Subcutaneous abdominal adipose tissue (tissue), 5 donors: ENCODE measurements around the gene MORN3.

Source experiments
- H3K27ac ChIP-seq: one replicate; pipeline ENCODE4 v1.7.0; 2013; ENCODE audit warnings: low read depth, mild to moderate bottlenecking, inconsistent platforms, low read length, moderate library complexity
- H3K27me3 ChIP-seq, 5 donors: one replicate each; pipeline ENCODE4 v1.7.0; 2013; ENCODE audit warnings: low read length in 5 of 5, inconsistent platforms in 1 of 5; ENCODE audit not compliant: control insufficient read depth in 5 of 5, insufficient read depth in 4 of 5
- H3K36me3 ChIP-seq, 5 donors: one replicate each; pipeline ENCODE4 v1.7.0; 2013; ENCODE audit warnings: low read length in 5 of 5; ENCODE audit not compliant: control insufficient read depth in 5 of 5, insufficient read depth in 5 of 5
- H3K4me1 ChIP-seq, 5 donors: one replicate each; pipeline ENCODE4 v1.7.0; 2013; ENCODE audit warnings: low read length in 5 of 5, mild to moderate bottlenecking in 3 of 5, moderate library complexity in 1 of 5; ENCODE audit not compliant: control insufficient read depth in 5 of 5, insufficient read depth in 5 of 5
- H3K4me3 ChIP-seq, 5 donors: one replicate each; pipeline ENCODE4 v1.7.0; 2013; ENCODE audit warnings: low read length in 5 of 5, low read depth in 1 of 5
- H3K9ac ChIP-seq, 5 donors: one replicate each; pipeline ENCODE4 v1.7.0; 2013; ENCODE audit warnings: low read length in 5 of 5, mild to moderate bottlenecking in 4 of 5, moderate library complexity in 3 of 5
- H3K9me3 ChIP-seq, 5 donors: one replicate each; pipeline ENCODE4 v1.7.0; 2013; ENCODE audit warnings: low read length in 5 of 5; ENCODE audit not compliant: control insufficient read depth in 5 of 5
- donor health status: healthy.
- donor health status: healthy.
- donor health status: healthy.
- donor health status: healthy.
- donor health status: healthy.

The MORN3 gene

DNA sequence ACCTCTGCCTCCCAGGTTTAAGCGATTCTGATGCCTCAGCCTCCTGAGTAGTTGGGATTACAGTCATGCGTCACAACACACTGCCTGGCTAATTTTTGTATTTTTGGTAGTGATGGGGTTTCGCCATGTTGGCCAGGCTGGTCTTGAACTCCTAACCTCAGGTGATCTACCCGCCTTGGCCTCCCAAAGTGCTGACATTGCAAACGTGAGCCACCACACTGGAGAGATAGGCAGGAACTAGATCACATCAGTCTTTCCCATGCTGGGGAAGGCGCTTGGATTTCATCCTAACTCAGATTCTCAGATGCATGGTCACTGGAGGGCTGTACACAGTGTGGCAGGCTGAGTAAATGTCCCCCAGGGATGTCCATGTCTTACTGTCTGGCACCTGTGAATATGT lies 61.2 kb downstream of the MORN3 start:
- H3K9me3 ChIP-seq = no peaks in the 10 kb centered on the region
- H3K27me3 ChIP-seq = no peaks in the 10 kb centered on the region
- H3K9ac ChIP-seq = no peak overlapping the region
- H3K27ac ChIP-seq = no peak overlapping the region
- H3K4me1 ChIP-seq = peaks cover 0 to 8% (median 4%) of the 10 kb centered on the region in 5 donors
- H3K4me3 ChIP-seq = no peak overlapping the region
- no peaks in the 10 kb centered on the region for H3K36me3 ChIP-seq

DNA sequence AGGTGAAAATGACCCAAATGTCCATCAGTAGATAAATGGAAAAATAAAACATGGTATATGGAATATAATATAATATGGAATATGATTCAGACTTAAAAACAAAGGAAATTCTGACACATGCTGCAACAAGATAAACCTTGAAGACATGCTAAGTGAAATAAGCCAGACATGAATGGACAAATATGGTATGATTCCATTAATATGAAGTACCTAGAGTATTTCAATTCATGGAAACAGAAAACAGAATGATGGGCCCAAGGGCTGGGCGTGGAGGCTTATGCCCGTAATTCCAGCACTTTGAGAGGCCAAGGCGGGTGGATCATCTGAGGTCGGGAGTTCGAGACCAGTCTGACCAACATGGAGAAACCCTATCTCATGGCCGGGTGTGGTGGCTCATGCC lies 65.9 kb downstream of the MORN3 start:
- H3K4me1 ChIP-seq = no peaks in the 10 kb centered on the region
- no peak overlapping the region for H3K4me3 ChIP-seq
- no peaks in the 10 kb centered on the region for H3K36me3 ChIP-seq
- no peaks in the 10 kb centered on the region for H3K27me3 ChIP-seq
- no peaks in the 10 kb centered on the region for H3K9me3 ChIP-seq
- no peak overlapping the region for H3K27ac ChIP-seq
- H3K9ac ChIP-seq = no peak overlapping the region

DNA sequence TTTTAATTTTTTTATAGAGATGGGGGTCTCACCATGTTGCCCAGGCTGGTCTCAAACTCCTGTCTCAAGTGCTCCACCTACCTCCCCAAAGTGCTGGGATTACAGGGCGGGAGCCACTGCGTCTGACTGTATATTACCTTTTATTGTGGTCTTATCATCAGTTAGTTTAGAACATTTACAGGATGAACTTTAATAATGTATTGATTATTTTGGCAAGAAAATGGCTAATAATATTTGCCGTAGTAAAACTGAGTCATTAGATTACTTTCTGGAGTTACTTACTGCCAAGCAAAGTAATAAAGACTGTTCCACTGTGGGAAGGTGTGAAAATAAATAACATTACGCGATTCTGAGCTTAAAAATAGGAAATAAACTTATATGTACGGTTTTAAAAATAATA lies 66.7 kb downstream of the MORN3 start:
- H3K9me3 ChIP-seq = no peaks in the 10 kb centered on the region
- H3K27ac ChIP-seq = no peak overlapping the region
- no peaks in the 10 kb centered on the region for H3K36me3 ChIP-seq
- H3K4me1 ChIP-seq = no peaks in the 10 kb centered on the region
- no peaks in the 10 kb centered on the region for H3K27me3 ChIP-seq
- H3K4me3 ChIP-seq = no peak overlapping the region
- no peak overlapping the region for H3K9ac ChIP-seq

DNA sequence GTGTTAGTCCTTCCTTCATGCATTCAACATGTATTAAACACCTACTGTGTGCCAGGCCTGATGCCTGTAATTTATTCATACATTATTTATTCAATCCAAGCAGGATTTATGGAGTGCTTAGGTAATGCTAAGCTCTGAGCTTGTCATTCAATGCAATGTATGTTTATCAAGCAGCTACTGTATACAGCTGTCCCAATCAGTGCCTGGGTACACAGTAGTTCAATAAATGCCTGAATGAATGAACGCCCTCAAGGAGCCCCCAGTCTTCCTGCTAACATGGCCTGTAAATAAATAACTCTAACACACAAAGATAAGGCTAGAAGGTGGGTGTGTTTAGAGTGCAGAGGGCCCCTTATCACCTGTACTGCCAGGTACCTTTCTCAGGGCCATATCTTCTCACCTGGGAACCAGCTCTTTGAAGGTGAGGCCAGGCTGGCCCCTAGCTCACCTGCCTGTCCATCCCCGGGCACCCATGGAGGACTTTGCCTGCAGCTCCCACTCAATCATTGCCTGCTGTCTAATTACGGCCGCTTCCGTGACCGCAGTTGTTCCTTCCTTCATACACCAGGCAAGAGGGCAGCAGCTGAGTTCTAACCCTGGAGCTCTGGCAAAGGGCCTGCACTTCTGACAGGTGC lies 68.6 kb downstream of the MORN3 start:
- Histone ChIP-seq H3K9ac (no peak overlapping the region), H3K27me3 (no peaks in the 10 kb centered on the region), H3K4me1 (no peaks in the 10 kb centered on the region), H3K9me3 (no peaks in the 10 kb centered on the region), H3K27ac (no peak overlapping the region), H3K36me3 (no peaks in the 10 kb centered on the region), H3K4me3 (no peak overlapping the region)
